Endothelial cell of umbilical vein (primary cell): ENCODE measurements around the gene CHGA. TPM values are rescaled to one million over a fixed set of nuclear protein-coding genes. Genes with fewer than 3 reads are reported as not detected.

ENCODE experiments used
- BruUV-seq: library from RNA; stranded (reverse); fragments of 400-500 nt; replicated peaks from 2 replicates; lab custom pipeline; 2021; lab: Mats Ljungman, UMichigan
- CTCF ChIA-PET: fragments of 300-600, 350-600 bp; sonication (Branson Sonifier 250); formaldehyde crosslinking; loops from one replicate; lab custom pipeline; 2021; ENCODE audit warnings: antibody characterized with exemption, inconsistent platforms; lab: Charles Lee
- POLR2A ChIA-PET: fragments of 300-600, 350-600 bp; sonication (Branson Sonifier 250); formaldehyde crosslinking; loops from one replicate; lab custom pipeline; 2021; ENCODE audit warnings: antibody characterized with exemption, inconsistent platforms; lab: Charles Lee
- DNase-seq: peaks from one replicate; pipeline ENCODE4 v3.0.0-alpha.2; 2011; ENCODE audit warnings: low read depth, low spot score
- FAIRE-seq: peaks from 2 replicates; lab custom pipeline; 2011; peaks lifted over from hg19 to GRCh38; lab: Jason Lieb, UNC
- H2AFZ ChIP-seq: 2 replicates; pipeline ENCODE4 v1.6.0; 2012; ENCODE audit warnings: low read depth, low read length, control low read depth, inconsistent platforms
- H3K27ac ChIP-seq: 2 replicates; pipeline ENCODE4 v1.5.1; 2011; ENCODE audit warnings: low read depth, mild to moderate bottlenecking, control low read depth, low read length, moderate library complexity; ENCODE audit not compliant: insufficient read depth
- H3K27me3 ChIP-seq, 2 experiments: 2 replicates each; pipeline versions ENCODE4 v1.6.0 to v1.6.1; 2011; ENCODE audit warnings: low read length in 2 of 2, mixed read lengths in 1 of 2; ENCODE audit not compliant: control insufficient read depth in 2 of 2, insufficient read depth in 2 of 2
- H3K36me3 ChIP-seq, 2 experiments: 2 replicates in 1 of 2; 3 replicates in 1 of 2; pipeline ENCODE4 v1.5.1; 2011; ENCODE audit warnings: low read length in 2 of 2, mild to moderate bottlenecking in 1 of 2, moderate library complexity in 1 of 2; ENCODE audit not compliant: control insufficient read depth in 2 of 2, insufficient read depth in 2 of 2; ENCODE audit errors: extremely low read depth in 1 of 2
- H3K4me1 ChIP-seq: 3 replicates; pipeline ENCODE4 v1.5.1; 2011; ENCODE audit warnings: mild to moderate bottlenecking, low read length; ENCODE audit not compliant: control insufficient read depth, insufficient read depth; ENCODE audit errors: extremely low read depth
- H3K4me2 ChIP-seq: 2 replicates; pipeline ENCODE4 v1.6.1; 2011; ENCODE audit warnings: low read length, control low read depth, mixed read lengths; ENCODE audit not compliant: insufficient read depth
- H3K4me3 ChIP-seq, 3 experiments: fragments of 200-600 bp in 1 of 3; sonication (generic), shearing (Covaris generic) in 1 of 3; replicated peaks in 1 of 3; 2 replicates each; pipeline ENCODE4 v1.5.1; 2011 to 2016; ENCODE audit warnings: control low read depth in 3 of 3, low read length in 3 of 3, mild to moderate bottlenecking in 2 of 3, inconsistent platforms in 1 of 3, low read depth in 1 of 3, moderate library complexity in 1 of 3; ENCODE audit not compliant: insufficient read depth in 1 of 3
- H3K79me2 ChIP-seq: 2 replicates; pipeline ENCODE4 v1.6.0; 2012; ENCODE audit warnings: low read length, inconsistent platforms; ENCODE audit not compliant: control insufficient read depth, insufficient read depth
- H3K9ac ChIP-seq: replicated peaks from 2 replicates; pipeline ENCODE3; 2011; ENCODE audit warnings: low read length, control low read depth; ENCODE audit not compliant: insufficient read depth; ENCODE audit errors: extremely low read depth
- H3K9me1 ChIP-seq: replicated peaks from 3 replicates; pipeline ENCODE4 v1.6.0; 2011; ENCODE audit warnings: mild to moderate bottlenecking, low read length; ENCODE audit not compliant: control insufficient read depth, insufficient read depth; ENCODE audit errors: extremely low read depth
- H3K9me3 ChIP-seq: replicated peaks from 2 replicates; pipeline ENCODE4 v1.5.1; 2012; ENCODE audit warnings: low read length, inconsistent platforms; ENCODE audit not compliant: control insufficient read depth, insufficient read depth
- H4K20me1 ChIP-seq: replicated peaks from 2 replicates; pipeline ENCODE3; 2011; ENCODE audit warnings: mild to moderate bottlenecking, low read length; ENCODE audit not compliant: control insufficient read depth, insufficient read depth; ENCODE audit errors: extremely low read depth
- CTCF ChIP-seq, 2 donors: IDR thresholded peaks; 1 replicate in 1 of 2; 2 replicates in 1 of 2; pipeline ENCODE4 v1.5.1; 2011; ENCODE audit warnings: low read length in 2 of 2, mild to moderate bottlenecking in 2 of 2, moderate library complexity in 2 of 2, control low read depth in 1 of 2, inconsistent platforms in 1 of 2, low read depth in 1 of 2; ENCODE audit not compliant: insufficient read depth in 1 of 2; ENCODE audit errors: extremely low read depth in 1 of 2
- EZH2 ChIP-seq: IDR thresholded peaks from 2 replicates; pipeline ENCODE4 v1.6.1; 2012; ENCODE audit warnings: borderline replicate concordance, low read depth, mild to moderate bottlenecking, moderate library complexity, low read length, inconsistent platforms; ENCODE audit not compliant: severe bottlenecking
- FOS ChIP-seq: IDR thresholded peaks from 2 replicates; pipeline ENCODE4 v1.6.1; 2011; ENCODE audit warnings: mild to moderate bottlenecking, low read length, moderate library complexity, borderline replicate concordance; ENCODE audit not compliant: insufficient read depth
- GATA2 ChIP-seq: IDR thresholded peaks from 2 replicates; pipeline ENCODE4 v1.7.0; 2011; ENCODE audit warnings: low read depth, mild to moderate bottlenecking, moderate library complexity, mixed read lengths, low read length; ENCODE audit not compliant: insufficient read length, insufficient read depth
- JUN ChIP-seq: IDR thresholded peaks from 2 replicates; pipeline ENCODE4 v1.6.1; 2011; ENCODE audit warnings: borderline replicate concordance, low read depth; ENCODE audit not compliant: insufficient read length, insufficient read depth
- MYC ChIP-seq: IDR thresholded peaks from one replicate; pipeline ENCODE4 v1.6.1; 2011; ENCODE audit warnings: mild to moderate bottlenecking, low read depth, low read length
- POLR2A ChIP-seq: IDR thresholded peaks from 2 replicates; pipeline ENCODE4 v1.6.1; 2012; ENCODE audit warnings: low read depth, mild to moderate bottlenecking, control low read depth, low read length
- POLR2AphosphoS5 ChIP-seq: IDR thresholded peaks from 2 replicates; pipeline ENCODE4 v1.6.1; 2012; ENCODE audit warnings: low read depth, mild to moderate bottlenecking, control low read depth, low read length, moderate library complexity; ENCODE audit not compliant: insufficient read depth
- dilution Hi-C: fragments of 300-500 bp; cut with MboI; formaldehyde crosslinking; loops from one replicate; pipeline ENCODE4 v1.15.0; 2019; ENCODE audit warnings: low sequenced_read_pairs; ENCODE audit not compliant: extremely low pct_ligation_motif_present
- intact Hi-C: fragments of 100-400 bp; cut with micrococcal nuclease; formaldehyde crosslinking; loops from one replicate; pipeline ENCODE4 v1.10.0; 2022
- polyA plus RNA-seq, 4 experiments: library from polyadenylated mRNA; depleted of rRNA in 3 of 4; stranded (reverse) in 3 of 4; unstranded in 1 of 4; fragments of >200 nt; gene quantifications; 2 replicates each; pipeline versions ENCODE4 v1.2.1 to v1.2.3, GENCODE V29; 2011 to 2012; ENCODE audit warnings: missing spikeins in 1 of 4
- total RNA-seq: library from RNA; stranded (reverse); gene quantifications from 2 replicates; pipeline ENCODE4 v1.2.3, GENCODE V29; 2021
- TF ChIP-seq, protein P1 (sequence below): IDR thresholded peaks from 2 replicates; pipeline ENCODE4 v1.6.1; 2011; ENCODE audit not compliant: insufficient read depth, insufficient read length

The CHGA gene
- total and polyA plus RNA-seq, 2 donors (not counting 3 experiments of a cell fraction or from before 2014, with no cell fraction given): not detected

DNA sequence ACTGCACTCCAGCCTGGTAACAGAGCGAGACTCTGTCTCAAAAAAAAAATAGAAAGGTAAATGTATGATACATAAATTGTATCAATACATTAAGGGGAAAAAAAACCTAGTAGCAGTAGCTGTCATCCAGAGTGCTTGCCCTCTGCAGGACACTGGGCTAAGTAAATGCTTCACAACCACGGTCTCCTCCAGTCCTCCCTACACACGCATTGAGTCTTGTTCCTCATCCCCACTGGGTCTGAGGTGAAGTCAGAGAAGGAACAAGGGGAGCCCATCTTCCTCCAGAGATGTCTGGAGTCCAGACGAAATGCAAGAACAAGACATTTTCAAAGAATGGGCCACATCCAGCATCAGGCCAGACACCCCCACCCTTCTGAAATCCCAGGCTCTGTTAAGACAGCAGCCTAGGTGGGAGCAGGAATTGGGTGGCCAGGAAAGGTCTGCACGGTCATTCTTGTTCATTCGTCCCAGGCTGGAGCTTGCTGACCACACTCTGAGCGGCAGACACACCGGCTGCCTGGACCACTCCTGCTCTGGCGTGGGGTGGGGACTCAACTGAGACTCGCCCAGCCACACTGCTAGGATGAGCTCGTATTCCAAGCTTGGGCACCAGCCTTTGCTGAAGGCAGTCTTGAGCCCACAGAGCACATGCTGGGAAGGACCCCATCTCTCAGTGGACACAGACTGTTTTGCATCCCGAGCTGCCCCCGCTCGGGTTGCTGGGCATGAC lies 45.5 kb downstream of the CHGA start:
- POLR2A ChIA-PET: no interaction called here
- no peak for FAIRE-seq

More for the DNA sequence above, 45.5 kb downstream of the CHGA start:
- Histone ChIP-seq H3K9me3 (no peaks in the 10 kb centered on the region), H3K27me3 (no peaks in the 10 kb centered on the region), H3K9ac (no peak overlapping the region), H3K79me2 (no peaks in the 10 kb centered on the region), H3K9me1 (no peaks in the 10 kb centered on the region), H3K36me3 (no peaks in the 10 kb centered on the region), H2AFZ (no peak overlapping the region), H3K4me2 (no peak overlapping the region), H3K27ac (no peak overlapping the region), H3K4me3 (no peak overlapping the region), H3K4me1 (no peaks in the 10 kb centered on the region), H4K20me1 (no peaks in the 10 kb centered on the region)
- TF ChIP-seq POLR2AphosphoS5 (no peak), EZH2 (no peak), MYC (no peak), CTCF (IDR thresholded peaks at IDR 0.05; ENCODE audit: extremely low read depth in 1 of 2, insufficient read depth in 1 of 2, low read depth in 1 of 2, low read length in 2 of 2) (no peak), GATA2 (no peak), FOS (no peak), POLR2A (no peak), JUN (no peak)
- TF ChIP-seq, protein P1, sequence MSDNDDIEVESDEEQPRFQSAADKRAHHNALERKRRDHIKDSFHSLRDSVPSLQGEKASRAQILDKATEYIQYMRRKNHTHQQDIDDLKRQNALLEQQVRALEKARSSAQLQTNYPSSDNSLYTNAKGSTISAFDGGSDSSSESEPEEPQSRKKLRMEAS: no peak
- no TSS peak for BruUV-seq
- dilution Hi-C loops: loop anchor here (25.0 kb wide), 1 partner anchor 169 kb away; no protein-coding TSS in a partner anchor
- intact Hi-C loops: no loop called here
- CTCF ChIA-PET: interaction anchor here (1.0 to 1.5 kb wide), 2 partner anchors 9 to 164 kb away, joined by 3 to 4 read pairs; no protein-coding TSS in a partner anchor
- no peak for DNase-seq
